HepG2 (cell line): ENCODE data around the gene TTLL6. TPM values are rescaled to one million over a fixed set of nuclear protein-coding genes. Genes with fewer than 3 reads are reported as not detected.

Experiments used
- ATAC-seq: fragments of 200-7000 bp; cut with Tn5 transposase; 3 replicates; pipeline ENCODE4 v1.9.1; 2020; ENCODE audit warnings: mild to moderate bottlenecking, moderate library complexity
- BruUV-seq: library from RNA; stranded (reverse); fragments of 400-500 nt; replicated peaks from 2 replicates; lab custom pipeline; 2021; lab: Mats Ljungman, UMichigan
- CTCF ChIA-PET: fragments of 300-600 bp; formaldehyde crosslinking; extraction: SDS; loops from one replicate; lab custom pipeline; 2021; ENCODE audit warnings: low total read pairs, inconsistent platforms, low intra/inter-chr PET ratio; lab: Yijun Ruan, JAX
- POLR2A ChIA-PET: fragments of 350-600 bp; sonication (Branson Sonifier 250); formaldehyde crosslinking; loops from one replicate; lab custom pipeline; 2020; ENCODE audit warnings: antibody characterized with exemption, inconsistent platforms; lab: Yijun Ruan, JAX
- DNase-seq: peaks from one replicate; pipeline ENCODE4 v3.0.0-alpha.2; 2015; ENCODE audit warnings: low spot score
- FAIRE-seq: peaks from 3 replicates; lab custom pipeline; 2011; peaks lifted over from hg19 to GRCh38; lab: Jason Lieb, UNC
- H2AFZ ChIP-seq: one replicate; pipeline ENCODE4 v1.6.1; 2011; ENCODE audit warnings: low read length, inconsistent platforms
- H3K27ac ChIP-seq: fragments of 300-600 bp; 3 replicates; pipeline ENCODE4 v1.8.0; 2011; ENCODE audit warnings: mixed run types, mild to moderate bottlenecking, mixed read lengths, low read length, inconsistent platforms; ENCODE audit not compliant: insufficient read depth; ENCODE audit errors: extremely low read length
- H3K27me3 ChIP-seq, 2 experiments: fragments of 200-600 bp in 1 of 2; 2 replicates in 1 of 2; 3 replicates in 1 of 2; pipeline versions ENCODE4 v1.6.0 to v1.8.0; 2011; ENCODE audit warnings: low read length in 2 of 2, mild to moderate bottlenecking in 2 of 2, moderate library complexity in 2 of 2, inconsistent platforms in 1 of 2; ENCODE audit not compliant: insufficient read depth in 2 of 2, control insufficient read depth in 1 of 2
- H3K36me3 ChIP-seq, 2 experiments: fragments of 200-600 bp in 1 of 2; replicated peaks in 1 of 2; 2 replicates in 1 of 2; 3 replicates in 1 of 2; pipeline versions ENCODE4 v1.5.1 to v1.8.0; 2011; ENCODE audit warnings: low read length in 2 of 2, inconsistent platforms in 1 of 2; ENCODE audit not compliant: insufficient read depth in 2 of 2, control insufficient read depth in 1 of 2
- H3K4me1 ChIP-seq: 2 replicates; pipeline ENCODE4 v1.5.1; 2012; ENCODE audit warnings: low read length, inconsistent platforms; ENCODE audit not compliant: insufficient read depth
- H3K4me2 ChIP-seq: 2 replicates; pipeline ENCODE4 v1.6.0; 2011; ENCODE audit warnings: low read depth, low read length, inconsistent platforms
- H3K4me3 ChIP-seq, 3 experiments: fragments of 200-600 bp in 1 of 3; sonication (generic), shearing (Covaris generic) in 1 of 3; replicated peaks in 1 of 3; 2 replicates each; pipeline ENCODE4 v1.5.1; 2011 to 2016; ENCODE audit warnings: low read length in 3 of 3, inconsistent platforms in 2 of 3, low read depth in 2 of 3, mild to moderate bottlenecking in 2 of 3, control low read depth in 1 of 3, mixed read lengths in 1 of 3; ENCODE audit not compliant: insufficient read depth in 1 of 3
- H3K79me2 ChIP-seq: one replicate; pipeline ENCODE4 v1.6.1; 2011; ENCODE audit warnings: low read length, inconsistent platforms; ENCODE audit not compliant: insufficient read depth
- H3K9ac ChIP-seq: 2 replicates; pipeline ENCODE4 v1.6.0; 2011; ENCODE audit warnings: mild to moderate bottlenecking, low read depth, low read length, inconsistent platforms; ENCODE audit not compliant: insufficient read depth
- H3K9me3 ChIP-seq: 2 replicates; pipeline ENCODE4 v1.5.1; 2012; ENCODE audit warnings: mild to moderate bottlenecking, low read length
- H4K20me1 ChIP-seq: 2 replicates; pipeline ENCODE4 v1.6.0; 2011; ENCODE audit warnings: inconsistent platforms, mild to moderate bottlenecking, low read length, moderate library complexity; ENCODE audit not compliant: insufficient read depth
- DNMT3B ChIP-seq: conservative IDR thresholded peaks from 2 replicates; pipeline ENCODE4 v1.6.1; 2016; ENCODE audit warnings: missing biosample characterization, control low read depth
- EZH2 ChIP-seq: conservative IDR thresholded peaks from 2 replicates; pipeline ENCODE4 v1.6.1; 2012; ENCODE audit warnings: mild to moderate bottlenecking, low read depth, low read length, moderate library complexity
- HNRNPH1 ChIP-seq: fragments of 200-400 bp; formaldehyde crosslinking; optimal IDR thresholded peaks from 2 replicates; pipeline ENCODE3; 2017; ENCODE audit warnings: mild to moderate bottlenecking, low read depth, low read length
- REL ChIP-seq: sonication (generic); formaldehyde crosslinking; conservative IDR thresholded peaks from 2 replicates; pipeline ENCODE4 v1.8.0; 2022; ENCODE audit warnings: mild to moderate bottlenecking, missing genetic modification reagents, moderate library complexity
- SP2 ChIP-seq: sonication (generic); formaldehyde crosslinking; IDR thresholded peaks from 2 replicates; pipeline ENCODE4 v1.5.1; 2020; ENCODE audit warnings: mild to moderate bottlenecking, missing genetic modification reagents
- ZNF224 ChIP-seq: sonication (generic); formaldehyde crosslinking; IDR thresholded peaks from 2 replicates; pipeline ENCODE4 v1.5.0; 2020; ENCODE audit warnings: mild to moderate bottlenecking, missing genetic modification reagents
- WGBS: methylation state at CpG from one replicate; pipeline ENCODE4 v1.1.6; 2017; ENCODE audit warnings: low lambda C conversion rate; 5-methylcytosine and 5-hydroxymethylcytosine counted together
- in situ Hi-C: cut with HindIII; loops from 2 replicates; pipeline ENCODE4 v1.10.0; 2017; ENCODE audit warnings: low pct_unique_long_range_greater_than_20kb; ENCODE audit not compliant: extremely low pct_ligation_motif_present
- intact Hi-C: fragments of 100-400 bp; cut with micrococcal nuclease; formaldehyde crosslinking; loops from one replicate; pipeline ENCODE4 v1.10.0; 2022; ENCODE audit not compliant: unreplicated experiment
- polyA plus RNA-seq, 8 experiments: library from polyadenylated mRNA; depleted of rRNA in 3 of 8; stranded (reverse) in 7 of 8; unstranded in 1 of 8; fragments of >200 nt; fragmentation: Illumina TruSeq in 4 of 8; extraction: Trizol in 4 of 8; gene quantifications; 2 replicates each; pipeline versions ENCODE4 v1.2.1 to v1.2.3, GENCODE V29; 2011 to 2016; ENCODE audit warnings: low read depth in 4 of 8, missing spikeins in 1 of 8, mixed read lengths in 1 of 8; ENCODE audit not compliant: insufficient read depth in 1 of 8
- total RNA-seq, 5 experiments: library from RNA; depleted of rRNA; stranded (reverse); fragments of >200 nt; fragmentation: Illumina TruSeq; extraction: Trizol; gene quantifications; 2 replicates each; pipeline ENCODE4 v1.2.3, GENCODE V29; 2016; ENCODE audit warnings: low read depth in 1 of 5
- TF ChIP-seq, protein P1 (sequence below): IDR thresholded peaks from 2 replicates; pipeline ENCODE4 v1.6.1; 2018; ENCODE audit warnings: missing genetic modification reagents, mild to moderate bottlenecking, missing compliant biosample characterization
- TF ChIP-seq, protein P2 (sequence below): sonication (generic); formaldehyde crosslinking; IDR thresholded peaks from 2 replicates; pipeline ENCODE4 v1.5.1; 2020; ENCODE audit warnings: mild to moderate bottlenecking, missing genetic modification reagents

TTLL6 gene
- total and polyA plus RNA-seq, 2 of the 13 experiments (the other 11 are each of a cell fraction or from before 2014, with no cell fraction given), result 0.04 to 0.08 TPM

- TF ChIP-seq, protein P1, sequence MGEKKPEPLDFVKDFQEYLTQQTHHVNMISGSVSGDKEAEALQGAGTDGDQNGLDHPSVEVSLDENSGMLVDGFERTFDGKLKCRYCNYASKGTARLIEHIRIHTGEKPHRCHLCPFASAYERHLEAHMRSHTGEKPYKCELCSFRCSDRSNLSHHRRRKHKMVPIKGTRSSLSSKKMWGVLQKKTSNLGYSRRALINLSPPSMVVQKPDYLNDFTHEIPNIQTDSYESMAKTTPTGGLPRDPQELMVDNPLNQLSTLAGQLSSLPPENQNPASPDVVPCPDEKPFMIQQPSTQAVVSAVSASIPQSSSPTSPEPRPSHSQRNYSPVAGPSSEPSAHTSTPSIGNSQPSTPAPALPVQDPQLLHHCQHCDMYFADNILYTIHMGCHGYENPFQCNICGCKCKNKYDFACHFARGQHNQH (CRISPR knock-in tag), result no peak
- no peak for TF ChIP-seq REL
- no peak for TF ChIP-seq HNRNPH1
- TF ChIP-seq ZNF224 (CRISPR knock-in tag), result no peak
- TF ChIP-seq, protein P2, sequence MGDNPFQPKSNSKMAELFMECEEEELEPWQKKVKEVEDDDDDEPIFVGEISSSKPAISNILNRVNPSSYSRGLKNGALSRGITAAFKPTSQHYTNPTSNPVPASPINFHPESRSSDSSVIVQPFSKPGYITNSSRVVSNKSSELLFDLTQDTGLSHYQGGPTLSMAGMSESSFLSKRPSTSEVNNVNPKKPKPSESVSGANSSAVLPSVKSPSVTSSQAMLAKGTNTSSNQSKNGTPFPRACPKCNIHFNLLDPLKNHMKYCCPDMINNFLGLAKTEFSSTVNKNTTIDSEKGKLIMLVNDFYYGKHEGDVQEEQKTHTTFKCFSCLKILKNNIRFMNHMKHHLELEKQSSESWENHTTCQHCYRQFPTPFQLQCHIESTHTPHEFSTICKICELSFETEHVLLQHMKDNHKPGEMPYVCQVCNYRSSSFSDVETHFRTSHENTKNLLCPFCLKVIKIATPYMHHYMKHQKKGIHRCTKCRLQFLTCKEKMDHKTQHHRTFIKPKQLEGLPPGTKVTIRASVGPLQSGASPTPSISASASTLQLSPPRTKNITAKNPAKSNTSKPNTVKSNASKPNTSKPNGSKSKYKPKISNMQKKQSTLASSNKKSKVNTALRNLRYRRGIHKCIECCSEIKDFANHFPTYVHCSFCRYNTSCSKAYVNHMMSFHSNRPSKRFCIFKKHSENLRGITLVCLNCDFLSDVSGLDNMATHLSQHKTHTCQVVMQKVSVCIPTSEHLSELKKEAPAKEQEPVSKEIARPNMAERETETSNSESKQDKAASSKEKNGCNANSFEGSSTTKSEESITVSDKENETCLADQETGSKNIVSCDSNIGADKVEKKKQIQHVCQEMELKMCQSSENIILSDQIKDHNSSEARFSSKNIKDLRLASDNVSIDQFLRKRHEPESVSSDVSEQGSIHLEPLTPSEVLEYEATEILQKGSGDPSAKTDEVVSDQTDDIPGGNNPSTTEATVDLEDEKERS, result no peak
Observed at GRCh38 chr17:48740537-48740936, 76.5 kb downstream of the TTLL6 start (continued).

GRCh38 chr17:48738803-48739526 lies 78.1 kb downstream of the TTLL6 start:
- intact Hi-C loops (no loop called here), in situ Hi-C loops (no loop called here)
- FAIRE-seq, result no peak
- 0 out of 2 replicates have a peak, but pooled peaks cover 8% of the 10 kb centered on the region for H3K4me1 ChIP-seq
- no TSS peak for BruUV-seq
- TF ChIP-seq EZH2 (peak; percentile 95), DNMT3B (no peak), SP2 (CRISPR knock-in tag) (no peak)
- H3K27ac ChIP-seq, result no peak overlapping the region
- CTCF ChIA-PET, result no interaction called here
- H3K9me3 ChIP-seq, result no peaks in the 10 kb centered on the region
- no peaks in the 10 kb centered on the region for H4K20me1 ChIP-seq
- DNase-seq, result no peak
- H3K9ac ChIP-seq, result no peak overlapping the region
- no peak overlapping the region for H3K4me2 ChIP-seq
- ATAC-seq, result peak; percentile 40
- H2AFZ ChIP-seq, result no peak overlapping the region
- no peaks in the 10 kb centered on the region for H3K79me2 ChIP-seq
- POLR2A ChIA-PET, result no interaction called here
- no peaks in the 10 kb centered on the region for H3K36me3 ChIP-seq
- H3K4me3 ChIP-seq, result no peak overlapping the region
- WGBS, result 18% methylated on average over 37 of the region's 37 CpGs
- peaks cover 9 to 91% of the 10 kb centered on the region in 2 experiments for H3K27me3 ChIP-seq
